ENCODE data around the gene ST6GAL2. TPM values are rescaled to one million over a fixed set of nuclear protein-coding genes. Genes with fewer than 3 reads are reported as not detected.

The ST6GAL2 gene
- total and polyA plus RNA-seq, 9 of the 15 experiments (the other 6 are each of a cell fraction or from before 2014, with no cell fraction given), result not detected

GRCh38 chr2:106843910-106844250, 42.1 kb downstream of the ST6GAL2 start:
- Histone ChIP-seq H2AFZ (ENCODE audit: low read depth, low read length) (no peak overlapping the region), H4K20me1 (replicated peaks; ENCODE audit: control insufficient read depth, insufficient read depth, low read length) (no peaks in the 10 kb centered on the region), H3K4me1 (replicated peaks in 1 of 2; ENCODE audit: control insufficient read depth in 2 of 2, insufficient read depth in 2 of 2, low read length in 2 of 2) (no peaks in the 10 kb centered on the region), H3K9me1 (ENCODE audit: control insufficient read depth, insufficient read depth, low read length) (no peaks in the 10 kb centered on the region), H3K9me3 (replicated peaks; ENCODE audit: control insufficient read depth, insufficient read depth, low read depth, low read length) (no peaks in the 10 kb centered on the region), H3K4me2 (ENCODE audit: insufficient read depth, low read length) (no peak overlapping the region), H3K36me3 (ENCODE audit: control insufficient read depth, insufficient read depth, low read length) (no peaks in the 10 kb centered on the region), H3K4me3 (no peak overlapping the region), H3K27ac (ENCODE audit: extremely low read depth, low read depth, low read length) (no peak overlapping the region), H3K79me2 (ENCODE audit: control insufficient read depth, insufficient read depth, low read length) (no peaks in the 10 kb centered on the region), H3K9ac (ENCODE audit: insufficient read depth in 1 of 2, low read depth in 2 of 2, low read length in 2 of 2) (no peak overlapping the region), H3K27me3 (ENCODE audit: control insufficient read depth in 2 of 2, insufficient read depth in 2 of 2, low read length in 2 of 2) (peaks cover 0 to 12% of the 10 kb centered on the region in 2 experiments; a peak in 2 of 5 replicates)
- FAIRE-seq, result no peak
- DNase-seq (ENCODE audit: extremely low read depth in 1 of 4, low spot score in 3 of 4), result no peak
- in situ Hi-C loops (cut with MboI) (no loop called here), intact Hi-C loops (cut with micrococcal nuclease) (no loop called here)
- TF ChIP-seq CHD4 (IDR thresholded peaks at IDR 0.05; ENCODE audit: insufficient read depth, insufficient replicate concordance, low read depth, low read length, poor library complexity, severe bottlenecking) (no peak), ZNF431 (CRISPR knock-in tag; IDR thresholded peaks at IDR 0.05) (no peak), ZNF12 (CRISPR knock-in tag; IDR thresholded peaks at IDR 0.05) (no peak)
- TF ChIP-seq, protein P1, sequence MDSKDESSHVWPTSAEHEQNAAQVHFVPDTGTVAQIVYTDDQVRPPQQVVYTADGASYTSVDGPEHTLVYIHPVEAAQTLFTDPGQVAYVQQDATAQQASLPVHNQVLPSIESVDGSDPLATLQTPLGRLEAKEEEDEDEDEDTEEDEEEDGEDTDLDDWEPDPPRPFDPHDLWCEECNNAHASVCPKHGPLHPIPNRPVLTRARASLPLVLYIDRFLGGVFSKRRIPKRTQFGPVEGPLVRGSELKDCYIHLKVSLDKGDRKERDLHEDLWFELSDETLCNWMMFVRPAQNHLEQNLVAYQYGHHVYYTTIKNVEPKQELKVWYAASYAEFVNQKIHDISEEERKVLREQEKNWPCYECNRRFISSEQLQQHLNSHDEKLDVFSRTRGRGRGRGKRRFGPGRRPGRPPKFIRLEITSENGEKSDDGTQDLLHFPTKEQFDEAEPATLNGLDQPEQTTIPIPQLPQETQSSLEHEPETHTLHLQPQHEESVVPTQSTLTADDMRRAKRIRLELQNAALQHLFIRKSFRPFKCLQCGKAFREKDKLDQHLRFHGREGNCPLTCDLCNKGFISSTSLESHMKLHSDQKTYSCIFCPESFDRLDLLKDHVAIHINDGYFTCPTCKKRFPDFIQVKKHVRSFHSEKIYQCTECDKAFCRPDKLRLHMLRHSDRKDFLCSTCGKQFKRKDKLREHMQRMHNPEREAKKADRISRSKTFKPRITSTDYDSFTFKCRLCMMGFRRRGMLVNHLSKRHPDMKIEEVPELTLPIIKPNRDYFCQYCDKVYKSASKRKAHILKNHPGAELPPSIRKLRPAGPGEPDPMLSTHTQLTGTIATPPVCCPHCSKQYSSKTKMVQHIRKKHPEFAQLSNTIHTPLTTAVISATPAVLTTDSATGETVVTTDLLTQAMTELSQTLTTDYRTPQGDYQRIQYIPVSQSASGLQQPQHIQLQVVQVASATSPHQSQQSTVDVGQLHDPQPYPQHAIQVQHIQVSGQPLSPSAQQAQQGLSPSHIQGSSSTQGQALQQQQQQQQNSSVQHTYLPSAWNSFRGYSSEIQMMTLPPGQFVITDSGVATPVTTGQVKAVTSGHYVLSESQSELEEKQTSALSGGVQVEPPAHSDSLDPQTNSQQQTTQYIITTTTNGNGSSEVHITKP (IDR thresholded peaks at IDR 0.05; ENCODE audit: partially characterized antibody), result no peak
- 2% methylated on average over 4 of the region's 5 CpGs for WGBS (ENCODE audit: insufficient coverage, low coverage, missing lambda C conversion rate)
- POLR2A ChIA-PET, result no interaction called here
- CTCF ChIA-PET (ENCODE audit: low intra/inter-chr PET ratio), result no interaction called here
- ATAC-seq, result no peak
- no TSS peak for BruUV-seq (replicated peaks)
